ENCODE data around the gene DOC2A.

DOC2A gene

GRCh38 chr16:29995911-29996765 is 14.7 kb downstream of the DOC2A start, which contains the start of gene INO80E:
Gene INO80E (plus strand): TSS chr16:29996241. CDS start chr16:29996311, 70 bp downstream.
- ChIA-PET POLR2A (interaction anchor here (0.5 to 4.0 kb wide), 22 partner anchors 9 to 1477 kb away, joined by 3 to 42 read pairs (median 4); partner anchors contain the start of genes ALDOA, DOC2A, KCTD13 and PAGR1), CTCF (interaction anchor here (0.6 to 2.1 kb wide), 13 partner anchors 10 to 274 kb away, joined by 3 to 12 read pairs (median 3); partner anchors contain the start of genes PAGR1 and PRRT2)
- no peaks in the 10 kb centered on the region for H3K9me3 ChIP-seq (ENCODE audit: control insufficient read depth, insufficient read depth, low read depth, low read length)
- H3K27ac ChIP-seq (ENCODE audit: extremely low read depth, low read depth, low read length), result peak within 1 kb of the TSS; percentile 91
- peak within 1 kb of the TSS; percentile 93 for H3K4me3 ChIP-seq (ENCODE audit: low read depth, low read length)
- peaks cover 8 to 78% of the 10 kb centered on the region in 2 experiments for H3K36me3 ChIP-seq (ENCODE audit: control insufficient read depth in 2 of 2, insufficient read depth in 1 of 2, low read length in 2 of 2)
- no peaks in the 10 kb centered on the region; the same call in 1 of the 2 replicates for H3K4me1 ChIP-seq (ENCODE audit: control insufficient read depth, insufficient read depth, low read length)
- no peak for TF ChIP-seq PRDM6 (tag by site-specific recombination; IDR thresholded peaks at IDR 0.05)
- no peak; the same call in none of the 2 replicates for TF ChIP-seq SP7 (tag by site-specific recombination; IDR thresholded peaks at IDR 0.05)
- TF ChIP-seq PRDM10 (tag by site-specific recombination; IDR thresholded peaks at IDR 0.05), result peak; percentile 77
- no peak for TF ChIP-seq ZNF184 (tag by site-specific recombination; IDR thresholded peaks at IDR 0.05)
- peak; percentile 50; the same call in 1 of the 2 replicates for TF ChIP-seq HIC1 (tag by site-specific recombination; IDR thresholded peaks at IDR 0.05)
- 0 out of 2 replicates have a peak, but pooled peaks have one; percentile 16 for TF ChIP-seq ZNF133 (tag by site-specific recombination; IDR thresholded peaks at IDR 0.05)
- TF ChIP-seq ZBTB21 (tag by site-specific recombination; IDR thresholded peaks at IDR 0.05), result peak; percentile 98
- TF ChIP-seq GLI2 (tag by site-specific recombination; IDR thresholded peaks at IDR 0.05; ENCODE audit: borderline replicate concordance, low read depth), result no peak
- no peak for TF ChIP-seq GFI1B (tag by site-specific recombination; IDR thresholded peaks at IDR 0.05)
- no peak for TF ChIP-seq SALL2 (tag by site-specific recombination; IDR thresholded peaks at IDR 0.05; ENCODE audit: borderline replicate concordance)
- peak; percentile 47; the same call in 1 of the 2 replicates for TF ChIP-seq ZNF398 (tag by site-specific recombination; IDR thresholded peaks at IDR 0.05)
- peak; percentile 25; the same call in 1 of the 2 replicates for TF ChIP-seq ZBTB7A (tag by site-specific recombination; IDR thresholded peaks at IDR 0.05; ENCODE audit: low read depth)
- peak; percentile 95 for TF ChIP-seq YY1 (tag by site-specific recombination; IDR thresholded peaks at IDR 0.05)
- no peak for TF ChIP-seq ZNF292 (tag by site-specific recombination; IDR thresholded peaks at IDR 0.05; ENCODE audit: borderline replicate concordance, low read depth)
- TF ChIP-seq ZNF692 (tag by site-specific recombination; IDR thresholded peaks at IDR 0.05), result no peak; the same call in 1 of the 2 replicates
- TF ChIP-seq ZNF10 (tag by site-specific recombination; IDR thresholded peaks at IDR 0.05), result peak; percentile 61
- TF ChIP-seq KLF9 (tag by site-specific recombination; IDR thresholded peaks at IDR 0.05; ENCODE audit: low read depth), result peak; percentile 78
- TF ChIP-seq ZSCAN23 (tag by site-specific recombination; IDR thresholded peaks at IDR 0.05), result peak; percentile 20; the same call in 1 of the 2 replicates
- TF ChIP-seq ZNF266 (tag by site-specific recombination; IDR thresholded peaks at IDR 0.05; ENCODE audit: low read depth), result no peak
- no peak for TF ChIP-seq TCF7L2 (IDR thresholded peaks at IDR 0.05; ENCODE audit: borderline replicate concordance, low read depth, low read length)
- TF ChIP-seq ATF2 (tag by site-specific recombination; IDR thresholded peaks at IDR 0.05; ENCODE audit: low read depth), result peak; percentile 85
- no peak for TF ChIP-seq ZNF174 (tag by site-specific recombination; IDR thresholded peaks at IDR 0.05)
- no peak for TF ChIP-seq ZNF23 (tag by site-specific recombination; IDR thresholded peaks at IDR 0.05; ENCODE audit: borderline replicate concordance)
